Prostate gland (tissue), 2 donors: ENCODE results near the gene UMODL1.

Experiments used
- POLR2AphosphoS5 ChIP-seq: sonication (generic); formaldehyde crosslinking; IDR thresholded peaks from one replicate; pipeline ENCODE4 v1.6.1; 2017; ENCODE audit warnings: antibody characterized with exemption
- TF ChIP-seq, protein P1 (sequence below), 4 experiments: fragments of 200-600 bp in 2 of 4; fragments of 450-650 bp in 2 of 4; sonication (generic) in 2 of 4; IDR thresholded peaks; 1 replicate in 3 of 4; 2 replicates in 1 of 4; pipeline ENCODE4 v1.5.1; 2016 to 2019; ENCODE audit warnings: antibody characterized with exemption in 4 of 4, mild to moderate bottlenecking in 2 of 4, moderate library complexity in 2 of 4

DNA sequence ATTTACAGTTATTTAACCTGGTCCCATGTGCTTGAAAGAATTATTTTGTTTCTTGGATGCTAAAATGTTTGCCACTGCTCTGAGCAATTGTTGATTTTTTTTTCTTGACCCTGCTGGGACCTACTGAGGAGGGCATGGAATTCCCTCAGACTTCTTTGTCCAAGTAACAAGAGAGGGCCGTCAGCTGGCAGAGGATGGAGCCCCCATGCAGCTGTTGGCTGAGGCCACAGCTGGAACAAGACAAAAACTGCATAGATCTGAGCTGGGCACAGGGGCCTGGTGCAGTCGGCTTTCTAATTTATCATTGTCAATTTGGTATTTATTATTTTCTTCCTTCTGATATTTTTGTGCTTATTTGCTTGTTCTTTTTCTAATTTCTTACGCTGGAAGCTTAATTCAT lies 108.2 kb downstream of the UMODL1 start:
- TF ChIP-seq, protein P1, sequence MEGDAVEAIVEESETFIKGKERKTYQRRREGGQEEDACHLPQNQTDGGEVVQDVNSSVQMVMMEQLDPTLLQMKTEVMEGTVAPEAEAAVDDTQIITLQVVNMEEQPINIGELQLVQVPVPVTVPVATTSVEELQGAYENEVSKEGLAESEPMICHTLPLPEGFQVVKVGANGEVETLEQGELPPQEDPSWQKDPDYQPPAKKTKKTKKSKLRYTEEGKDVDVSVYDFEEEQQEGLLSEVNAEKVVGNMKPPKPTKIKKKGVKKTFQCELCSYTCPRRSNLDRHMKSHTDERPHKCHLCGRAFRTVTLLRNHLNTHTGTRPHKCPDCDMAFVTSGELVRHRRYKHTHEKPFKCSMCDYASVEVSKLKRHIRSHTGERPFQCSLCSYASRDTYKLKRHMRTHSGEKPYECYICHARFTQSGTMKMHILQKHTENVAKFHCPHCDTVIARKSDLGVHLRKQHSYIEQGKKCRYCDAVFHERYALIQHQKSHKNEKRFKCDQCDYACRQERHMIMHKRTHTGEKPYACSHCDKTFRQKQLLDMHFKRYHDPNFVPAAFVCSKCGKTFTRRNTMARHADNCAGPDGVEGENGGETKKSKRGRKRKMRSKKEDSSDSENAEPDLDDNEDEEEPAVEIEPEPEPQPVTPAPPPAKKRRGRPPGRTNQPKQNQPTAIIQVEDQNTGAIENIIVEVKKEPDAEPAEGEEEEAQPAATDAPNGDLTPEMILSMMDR (IDR thresholded peaks at IDR 0.05) = no peak
- TF ChIP-seq POLR2AphosphoS5 = no peak
